ENCODE measurements around the gene ZNF184.
"Not testable (repeated sequence)": the region's sequence is repeated elsewhere in the genome, so short reads cannot be mapped to it uniquely, and the experiment has no call there.

ZNF184 gene

DNA sequence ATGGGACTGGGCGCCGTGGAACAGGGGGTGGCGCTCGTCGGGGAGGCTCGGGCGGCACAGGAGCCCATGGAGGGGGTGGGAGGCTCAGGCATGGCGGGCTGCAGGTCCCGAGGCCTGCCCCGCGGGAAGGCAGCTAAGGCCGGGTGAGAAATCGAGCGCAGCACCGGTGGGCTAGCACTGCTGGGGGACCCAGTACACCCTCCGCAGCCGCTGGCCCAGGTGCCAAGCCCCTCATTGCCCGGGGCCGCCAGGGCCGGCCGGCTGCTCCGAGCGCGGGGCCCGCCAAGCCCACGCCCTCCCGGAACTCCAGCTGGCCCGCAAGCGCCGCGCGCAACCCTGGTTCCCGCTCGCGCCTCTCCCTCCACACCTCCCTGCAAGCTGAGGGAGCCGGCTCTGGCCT, 48.1 kb downstream of the ZNF184 start:
- DNase-seq (ENCODE audit: low read depth) = not testable (repeated sequence)

DNA sequence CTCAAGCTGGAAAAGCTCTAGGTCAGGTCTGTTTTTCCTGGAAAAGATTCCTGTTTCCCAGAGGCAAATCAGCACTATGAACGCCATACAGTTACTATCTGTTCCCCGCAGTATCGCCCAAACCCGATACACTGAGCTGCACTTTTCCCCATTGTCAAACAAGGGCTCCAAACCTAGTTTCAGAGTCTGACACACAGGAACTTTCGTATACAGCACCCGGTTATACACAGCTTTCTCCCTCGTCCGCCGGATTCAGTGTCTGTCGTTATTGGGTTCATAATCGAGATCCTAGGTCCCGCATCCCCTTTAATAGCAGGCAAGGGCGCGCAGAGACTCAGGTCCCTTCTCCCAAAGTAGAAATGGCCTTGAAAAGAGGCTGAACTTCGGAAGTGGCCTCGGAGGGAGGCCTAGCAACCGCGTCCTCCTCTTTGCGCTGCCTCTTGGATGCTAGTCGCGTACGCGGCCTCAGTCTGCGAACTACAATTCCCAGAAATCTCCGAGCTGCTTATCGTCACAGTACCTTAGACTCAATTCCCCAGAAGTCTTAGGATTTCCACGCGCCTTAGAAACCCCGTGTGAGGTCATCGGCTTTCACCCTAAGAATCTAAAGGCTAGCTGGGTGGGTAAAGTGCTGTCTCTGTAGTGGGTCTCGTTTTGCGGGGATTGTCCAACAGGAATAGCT, 50.1 kb downstream of the ZNF184 start:
- DNase-seq (ENCODE audit: low read depth) = no peak

DNA sequence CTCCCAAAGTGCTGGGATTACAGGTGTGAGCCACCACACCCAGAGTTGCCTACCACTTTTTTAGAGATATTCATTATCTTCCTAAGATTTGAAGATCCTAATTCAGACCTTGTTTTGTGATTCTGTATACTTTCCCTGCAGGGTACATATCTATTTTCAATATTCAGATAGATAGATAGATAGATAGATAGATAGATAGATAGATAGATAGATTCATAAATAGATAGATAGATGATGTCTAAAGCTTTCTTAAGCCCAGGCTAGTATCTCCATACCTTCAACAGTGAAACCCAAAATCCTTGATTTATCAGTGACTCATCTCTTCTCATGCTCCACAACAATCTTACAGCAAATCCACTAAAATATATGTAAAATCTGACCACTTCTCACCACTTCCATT, 53.5 kb downstream of the ZNF184 start:
- no peak for DNase-seq (ENCODE audit: low read depth)

DNA sequence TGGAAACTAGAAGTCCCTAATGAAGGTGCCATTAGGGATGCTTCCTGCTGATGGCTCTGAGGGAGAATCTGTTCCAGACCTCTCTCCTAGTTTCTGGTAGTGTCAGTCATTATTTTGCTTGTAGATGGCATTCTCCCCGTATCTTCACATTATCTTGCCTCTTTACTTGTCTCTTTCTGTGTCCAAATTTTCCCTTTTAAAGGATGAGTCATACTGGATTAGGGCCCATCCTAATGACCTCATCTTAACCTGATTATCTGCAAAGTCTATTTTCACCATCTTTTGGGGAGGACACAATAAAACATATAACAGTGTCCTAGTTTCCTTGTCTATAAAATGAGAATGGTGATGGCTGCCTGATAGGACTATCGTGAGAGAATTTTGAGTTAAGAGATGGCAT, 57.0 kb downstream of the ZNF184 start:
- no peak for DNase-seq (ENCODE audit: low read depth)

DNA sequence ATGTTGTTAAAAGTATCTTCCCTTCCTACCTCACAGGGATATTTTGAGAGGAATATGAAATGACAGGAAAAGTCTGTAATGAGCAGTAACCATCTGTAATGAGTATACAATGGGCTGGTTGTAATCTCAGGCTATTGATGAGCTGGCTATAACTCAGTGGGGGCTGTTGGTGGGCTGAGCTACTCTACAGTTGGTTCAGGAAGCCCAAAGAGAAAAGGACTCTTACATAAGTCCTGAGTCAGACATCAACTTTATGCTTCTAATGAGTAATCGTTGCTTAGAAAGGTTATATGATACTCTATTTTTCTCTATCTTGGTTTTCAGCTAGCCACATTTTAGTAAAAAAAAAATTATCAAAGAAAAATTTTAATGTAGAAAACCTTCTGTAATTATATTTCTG, 57.9 kb downstream of the ZNF184 start:
- DNase-seq (ENCODE audit: low read depth) = no peak

DNA sequence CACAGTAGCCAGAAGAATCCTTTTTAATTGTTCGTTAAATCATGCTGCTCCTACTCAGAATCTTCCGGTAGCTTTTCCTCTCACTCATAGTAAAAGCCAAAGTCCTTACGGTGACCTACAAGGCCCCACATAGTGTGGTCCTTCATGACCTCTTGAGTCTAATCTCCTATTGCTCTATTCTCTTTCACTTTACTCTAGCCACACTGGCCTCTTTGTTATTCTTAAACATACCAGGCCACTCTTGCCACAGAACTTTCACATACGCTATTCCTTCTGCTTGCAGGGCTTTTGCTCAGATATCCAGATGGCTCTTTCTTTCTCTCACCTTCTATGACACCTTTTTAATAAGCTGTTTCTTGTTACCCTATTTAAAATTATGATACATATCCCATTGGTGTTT, 58.6 kb downstream of the ZNF184 start:
- no peak for DNase-seq (ENCODE audit: low read depth)

DNA sequence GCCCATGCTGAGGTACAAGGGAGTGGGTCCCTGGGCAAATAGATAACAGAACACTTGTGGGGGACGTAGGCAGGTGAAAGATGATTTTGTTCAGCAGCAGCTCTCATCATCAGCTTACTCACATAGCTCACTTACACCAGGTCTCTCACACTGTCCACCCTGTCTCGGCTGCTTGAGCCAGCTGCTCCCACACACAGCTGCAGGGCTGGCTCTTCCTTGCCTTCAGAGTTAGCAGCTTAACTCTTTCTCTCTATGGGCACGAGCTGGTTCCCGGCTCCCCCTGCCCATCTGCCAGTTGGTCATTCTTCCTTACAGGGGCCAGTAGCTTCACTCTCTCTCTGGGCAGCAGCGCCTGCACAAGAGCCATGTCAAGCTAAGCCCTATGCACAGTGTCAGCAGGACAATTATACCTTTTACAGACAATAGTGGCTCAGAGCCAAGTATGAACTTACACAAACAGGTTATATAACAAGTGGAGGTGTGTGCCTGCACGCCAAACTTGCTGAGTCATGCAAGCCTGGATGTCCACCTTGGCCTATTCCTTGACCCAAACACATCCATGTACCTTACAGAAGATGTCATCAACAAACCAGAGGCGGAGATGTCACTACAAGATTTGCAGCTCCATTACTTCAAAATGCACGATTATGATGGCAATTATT, 65.6 kb downstream of the ZNF184 start:
- no peak for DNase-seq (ENCODE audit: low read depth)

DNA sequence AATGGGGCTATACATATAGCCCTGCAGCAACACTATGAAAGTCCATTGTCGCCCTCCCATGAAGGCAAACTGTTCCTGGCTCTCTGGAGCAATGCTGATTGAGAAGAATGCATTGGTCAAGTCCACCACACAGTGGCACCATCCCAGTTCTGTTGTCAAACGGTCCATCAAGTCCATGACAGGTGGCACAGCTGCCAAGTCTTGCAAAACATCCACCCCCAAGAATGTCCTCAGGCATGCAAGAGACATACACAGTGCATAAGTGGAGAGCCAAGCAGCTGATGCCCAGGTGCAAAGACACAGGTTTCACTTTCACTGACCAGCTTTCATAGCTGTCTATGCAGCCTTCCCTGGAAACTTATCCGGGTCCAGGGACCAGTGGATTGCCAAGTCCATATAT, 66.8 kb downstream of the ZNF184 start:
- no peak for DNase-seq (ENCODE audit: low read depth)

DNA sequence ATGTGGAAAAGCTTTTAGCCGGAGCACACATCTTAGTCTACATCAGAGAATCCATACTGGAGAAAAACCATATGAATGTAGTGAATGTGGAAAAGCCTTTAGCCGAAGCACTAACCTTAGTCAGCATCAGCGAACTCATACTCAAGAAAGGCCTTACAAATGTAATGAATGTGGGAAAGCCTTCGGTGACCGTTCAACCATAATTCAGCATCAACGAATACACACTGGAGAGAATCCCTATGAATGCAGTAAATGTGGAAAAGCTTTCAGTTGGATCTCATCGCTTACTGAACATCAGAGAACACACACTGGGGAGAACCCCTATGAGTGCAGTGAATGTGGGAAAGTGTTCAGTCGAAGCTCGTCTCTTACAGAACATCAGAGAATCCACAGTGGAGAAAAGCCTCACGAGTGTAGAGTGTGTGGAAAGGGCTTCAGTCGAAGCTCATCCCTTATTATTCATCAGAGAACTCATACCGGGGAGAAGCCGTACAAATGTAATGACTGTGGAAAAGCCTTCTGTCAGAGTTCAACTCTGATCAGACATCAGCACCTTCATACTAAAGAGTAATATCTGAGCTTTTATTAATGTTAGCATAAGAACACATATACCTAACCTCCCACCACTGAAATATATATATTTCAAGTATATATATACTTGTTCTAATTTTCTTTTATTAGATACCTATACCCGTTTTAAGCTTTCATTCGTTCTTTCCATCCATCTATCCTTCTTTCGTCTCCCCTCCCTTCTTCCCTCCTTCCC, 71.8 kb downstream of the ZNF184 start:
- no peak for DNase-seq (ENCODE audit: low read depth)
